ENCODE results near the gene MTF2.
"Not testable (repeated sequence)": the region's sequence is repeated elsewhere in the genome, so short reads cannot be mapped to it uniquely, and the experiment has no call there.

The MTF2 gene

GRCh38 chr1:93143136-93143535 is 64.1 kb downstream of the MTF2 start:
- no peak for DNase-seq (ENCODE audit: low spot score)

GRCh38 chr1:93143769-93144168 is 64.7 kb downstream of the MTF2 start:
- no peak for DNase-seq (ENCODE audit: low spot score)

- DNase-seq (ENCODE audit: low spot score): no peak
These were observed 68.9 kb downstream of the MTF2 start for GRCh38 chr1:93148001-93148400.

GRCh38 chr1:93150729-93151128 is 71.6 kb downstream of the MTF2 start:
- DNase-seq (ENCODE audit: low spot score): no peak

GRCh38 chr1:93151474-93151873 is 72.4 kb downstream of the MTF2 start:
- no peak for DNase-seq (ENCODE audit: low spot score)

- DNase-seq (ENCODE audit: low spot score): no peak
These were observed 73.8 kb downstream of the MTF2 start for GRCh38 chr1:93152835-93153234.

GRCh38 chr1:93154898-93155297 is 75.8 kb downstream of the MTF2 start:
- DNase-seq (ENCODE audit: low spot score): no peak

GRCh38 chr1:93155335-93155734 is 76.3 kb downstream of the MTF2 start:
- no peak for DNase-seq (ENCODE audit: low spot score)

GRCh38 chr1:93159337-93159736 is 80.3 kb downstream of the MTF2 start:
- DNase-seq (ENCODE audit: low spot score): no peak

GRCh38 chr1:93163314-93163713 is 84.2 kb downstream of the MTF2 start:
- not testable (repeated sequence) for DNase-seq (ENCODE audit: low spot score)

GRCh38 chr1:93164816-93165215 is 85.7 kb downstream of the MTF2 start:
- no peak for DNase-seq (ENCODE audit: low spot score)

- DNase-seq (ENCODE audit: low spot score): not testable (repeated sequence)
These were observed 86.8 kb downstream of the MTF2 start for GRCh38 chr1:93165895-93166294.

GRCh38 chr1:93167006-93167405 is 87.9 kb downstream of the MTF2 start:
- no peak for DNase-seq (ENCODE audit: low spot score)

GRCh38 chr1:93170141-93170678 is 91.1 kb downstream of the MTF2 start:
- not testable (repeated sequence) for DNase-seq (ENCODE audit: low spot score)

GRCh38 chr1:93171549-93172034 is 92.5 kb downstream of the MTF2 start:
- no peak for DNase-seq (ENCODE audit: low spot score)

GRCh38 chr1:93172778-93173177 is 93.7 kb downstream of the MTF2 start:
- DNase-seq (ENCODE audit: low spot score): no peak

- DNase-seq (ENCODE audit: low spot score): not testable (repeated sequence)
These were observed 95.6 kb downstream of the MTF2 start for GRCh38 chr1:93174638-93175037.

GRCh38 chr1:93177991-93178390 is 98.9 kb downstream of the MTF2 start:
- DNase-seq (ENCODE audit: low spot score): no peak

- DNase-seq (ENCODE audit: low spot score): no peak
These were observed 99.3 kb downstream of the MTF2 start for GRCh38 chr1:93178418-93178817.

- DNase-seq (ENCODE audit: low spot score): peak; percentile 96
These were observed 101.0 kb downstream of the MTF2 start, which contains the start of gene TMED5 for GRCh38 chr1:93179886-93180722. Gene TMED5 (minus strand): TSS chr1:93180413. CDS start chr1:93180242, 171 bp downstream.

GRCh38 chr1:93180723-93181613 is 101.9 kb downstream of the MTF2 start, which contains the start of gene CCDC18:
Gene CCDC18 (plus strand): TSS chr1:93180724. CDS start chr1:93183362, 2,638 bp downstream.
- DNase-seq (ENCODE audit: low spot score): peak; percentile 60

- DNase-seq (ENCODE audit: low spot score): no peak
These were observed 107.6 kb downstream of the MTF2 start for GRCh38 chr1:93186667-93187066.

Measured in CD4-positive, alpha-beta T cell treated with Interleukin-6 at 100 ng/mL for 8 hours (primary cell).